Measurements from ENCODE around the gene SPINDOC. TPM values are rescaled to one million over a fixed set of nuclear protein-coding genes. Genes with fewer than 3 reads are reported as not detected.
A peak's percentile ranks its signal among the peaks of the same experiment; 100 is the strongest.

The SPINDOC gene
- total RNA-seq, 1 donor from 2014 or later: 32.2 TPM

DNA sequence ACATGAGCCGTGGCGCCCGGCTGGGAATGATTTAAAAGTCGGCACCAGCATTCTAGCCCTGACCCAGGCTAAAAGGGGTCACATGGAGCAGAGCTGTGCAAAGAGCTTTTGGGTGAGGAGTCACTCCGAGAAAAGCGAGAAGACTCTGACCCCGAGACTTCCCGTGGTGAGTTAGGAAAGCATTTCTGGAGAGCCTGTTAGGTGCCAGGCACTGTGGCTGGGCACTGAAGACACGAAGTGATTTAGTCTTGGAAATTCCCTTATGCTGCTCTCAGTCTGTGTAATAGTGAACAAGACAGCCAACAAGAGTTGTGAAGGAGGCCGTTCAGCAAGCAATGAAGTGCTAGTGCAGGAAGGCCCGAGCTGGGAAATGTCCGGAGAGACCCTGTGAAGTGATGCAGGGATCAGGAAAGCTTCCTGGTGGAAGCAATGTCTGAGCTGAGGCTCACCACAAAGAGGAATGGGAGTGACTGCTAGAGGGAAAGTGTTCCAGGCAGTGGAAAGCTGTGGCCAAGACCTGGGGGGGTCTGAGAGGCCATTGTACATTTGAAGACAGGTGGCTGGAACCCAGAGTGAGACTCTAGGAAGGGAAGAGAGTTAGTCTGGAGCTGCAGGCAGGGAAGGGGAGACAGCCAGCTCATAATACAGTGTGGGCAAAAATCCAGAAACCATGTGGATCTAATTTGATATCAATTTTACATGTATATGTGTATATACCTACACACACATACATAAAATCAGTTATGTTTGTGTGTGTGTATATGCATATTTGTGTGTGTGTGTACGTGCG, 57.3 kb downstream of the SPINDOC start:
- no peak for DNase-seq (ENCODE audit: low spot score)
- H3K4me3 Mint-ChIP-seq (ENCODE audit: unreplicated experiment): no peak overlapping the region
- no peaks in the 10 kb centered on the region for H3K27me3 Mint-ChIP-seq (ENCODE audit: low read depth)
- peaks cover 60% of the 10 kb centered on the region for H3K4me1 Mint-ChIP-seq (ENCODE audit: low read depth)
- peak overlapping the region; percentile 75 for H3K27ac Mint-ChIP-seq (ENCODE audit: unreplicated experiment)
- TF ChIP-seq, protein P1, sequence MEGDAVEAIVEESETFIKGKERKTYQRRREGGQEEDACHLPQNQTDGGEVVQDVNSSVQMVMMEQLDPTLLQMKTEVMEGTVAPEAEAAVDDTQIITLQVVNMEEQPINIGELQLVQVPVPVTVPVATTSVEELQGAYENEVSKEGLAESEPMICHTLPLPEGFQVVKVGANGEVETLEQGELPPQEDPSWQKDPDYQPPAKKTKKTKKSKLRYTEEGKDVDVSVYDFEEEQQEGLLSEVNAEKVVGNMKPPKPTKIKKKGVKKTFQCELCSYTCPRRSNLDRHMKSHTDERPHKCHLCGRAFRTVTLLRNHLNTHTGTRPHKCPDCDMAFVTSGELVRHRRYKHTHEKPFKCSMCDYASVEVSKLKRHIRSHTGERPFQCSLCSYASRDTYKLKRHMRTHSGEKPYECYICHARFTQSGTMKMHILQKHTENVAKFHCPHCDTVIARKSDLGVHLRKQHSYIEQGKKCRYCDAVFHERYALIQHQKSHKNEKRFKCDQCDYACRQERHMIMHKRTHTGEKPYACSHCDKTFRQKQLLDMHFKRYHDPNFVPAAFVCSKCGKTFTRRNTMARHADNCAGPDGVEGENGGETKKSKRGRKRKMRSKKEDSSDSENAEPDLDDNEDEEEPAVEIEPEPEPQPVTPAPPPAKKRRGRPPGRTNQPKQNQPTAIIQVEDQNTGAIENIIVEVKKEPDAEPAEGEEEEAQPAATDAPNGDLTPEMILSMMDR (IDR thresholded peaks at IDR 0.05): no peak
- no peaks in the 10 kb centered on the region for H3K9me3 Mint-ChIP-seq (ENCODE audit: low read depth)
- peaks cover 1% of the 10 kb centered on the region for H3K36me3 Mint-ChIP-seq (ENCODE audit: low read depth)

DNA sequence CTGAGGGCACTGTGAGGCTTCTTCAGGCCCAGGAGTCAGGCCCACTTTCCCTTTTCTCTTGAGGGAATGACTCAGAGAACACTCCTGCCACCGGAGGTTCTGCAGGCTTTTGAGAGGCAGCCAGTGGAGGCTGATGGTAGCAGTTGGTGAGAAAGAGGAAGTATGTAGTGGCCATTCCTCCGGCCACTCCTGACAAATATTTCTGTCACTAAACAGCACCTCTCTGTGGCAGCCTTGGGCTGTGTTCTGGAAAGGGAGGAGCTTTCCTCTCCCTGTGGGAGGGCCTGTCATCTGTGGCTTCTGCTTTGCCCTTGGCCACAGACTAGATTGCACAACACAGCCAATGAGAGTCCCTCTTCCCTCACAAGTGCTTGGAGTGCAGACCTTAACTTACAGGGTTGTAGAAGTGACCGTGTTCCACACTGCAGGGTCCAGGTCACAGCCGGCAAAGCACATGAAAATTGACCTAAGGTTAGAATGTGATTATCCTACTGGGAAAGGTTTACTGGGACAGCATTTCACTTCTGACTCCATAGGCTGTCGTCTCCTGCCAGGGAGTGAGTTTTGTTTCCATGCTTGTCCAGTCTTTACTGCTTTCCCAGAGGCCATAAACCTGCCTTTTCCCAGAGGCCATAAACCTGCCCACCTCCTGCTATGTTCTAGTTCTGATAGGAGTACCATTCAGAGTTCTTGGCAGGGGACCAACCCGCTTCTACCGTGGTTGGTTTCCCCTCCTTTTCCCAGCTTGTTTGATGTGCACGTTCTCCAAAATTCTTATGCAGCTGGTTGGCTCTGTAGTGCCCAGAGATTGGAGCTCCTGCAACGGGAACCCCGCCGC, 58.9 kb downstream of the SPINDOC start:
- TF ChIP-seq, protein P1 (IDR thresholded peaks at IDR 0.05): peak; percentile 76
- no peak overlapping the region for H3K4me3 Mint-ChIP-seq (ENCODE audit: unreplicated experiment)
- H3K27me3 Mint-ChIP-seq (ENCODE audit: low read depth): no peaks in the 10 kb centered on the region
- peaks cover 50% of the 10 kb centered on the region for H3K4me1 Mint-ChIP-seq (ENCODE audit: low read depth)
- peaks cover 1% of the 10 kb centered on the region for H3K36me3 Mint-ChIP-seq (ENCODE audit: low read depth)
- H3K27ac Mint-ChIP-seq (ENCODE audit: unreplicated experiment): peak overlapping the region; percentile 87
- no peaks in the 10 kb centered on the region for H3K9me3 Mint-ChIP-seq (ENCODE audit: low read depth)
- no peak for DNase-seq (ENCODE audit: low spot score)

DNA sequence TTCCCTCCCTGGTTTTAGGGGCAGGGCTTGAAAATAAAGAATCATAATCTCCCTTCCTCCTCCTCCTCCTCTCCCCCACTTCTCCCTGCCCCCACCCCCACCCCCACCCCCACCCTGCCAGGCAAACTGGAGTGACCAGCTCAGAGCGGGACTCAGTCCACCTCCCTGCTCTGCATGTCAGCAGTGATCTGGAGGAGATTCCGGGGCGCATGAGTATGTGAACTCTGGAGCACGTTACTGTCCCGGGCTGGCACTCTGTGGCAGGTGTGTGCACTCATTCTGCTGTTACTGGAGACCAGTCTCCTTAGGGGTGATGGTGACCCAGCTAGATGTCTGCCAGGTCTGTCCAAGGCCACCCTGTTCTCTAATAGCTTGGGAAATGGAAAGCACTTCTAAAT, 59.5 kb downstream of the SPINDOC start:
- DNase-seq (ENCODE audit: low spot score): no peak
- peak overlapping the region; percentile 87 for H3K27ac Mint-ChIP-seq (ENCODE audit: unreplicated experiment)
- no peak overlapping the region for H3K4me3 Mint-ChIP-seq (ENCODE audit: unreplicated experiment)
- H3K9me3 Mint-ChIP-seq (ENCODE audit: low read depth): no peaks in the 10 kb centered on the region
- peaks cover 1% of the 10 kb centered on the region for H3K36me3 Mint-ChIP-seq (ENCODE audit: low read depth)
- peaks cover 50% of the 10 kb centered on the region for H3K4me1 Mint-ChIP-seq (ENCODE audit: low read depth)
- TF ChIP-seq, protein P1 (IDR thresholded peaks at IDR 0.05): no peak
- H3K27me3 Mint-ChIP-seq (ENCODE audit: low read depth): no peaks in the 10 kb centered on the region

DNA sequence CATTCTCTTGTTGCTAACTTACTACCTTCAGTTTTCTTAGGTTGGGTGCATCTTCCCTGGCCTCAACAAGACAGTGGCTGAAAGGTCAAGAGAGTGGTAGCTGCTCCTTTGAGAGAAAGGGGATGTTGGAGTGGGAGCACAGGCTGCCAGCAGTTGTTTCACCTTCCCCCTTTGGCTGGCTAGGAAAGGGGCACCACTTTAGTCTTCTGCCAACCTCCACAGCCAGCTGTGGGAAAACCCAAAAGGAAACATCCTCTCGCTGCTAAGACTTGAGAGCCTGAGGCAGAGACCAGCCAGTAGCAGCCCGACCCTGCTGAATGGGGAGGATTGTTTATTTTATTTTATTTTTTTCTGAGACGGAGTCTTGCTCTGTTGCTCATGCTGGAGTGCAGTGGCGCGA, 60.1 kb downstream of the SPINDOC start:
- H3K9me3 Mint-ChIP-seq (ENCODE audit: low read depth): no peaks in the 10 kb centered on the region
- no peak overlapping the region for H3K4me3 Mint-ChIP-seq (ENCODE audit: unreplicated experiment)
- no peaks in the 10 kb centered on the region for H3K27me3 Mint-ChIP-seq (ENCODE audit: low read depth)
- peaks cover under 1% of the 10 kb centered on the region for H3K36me3 Mint-ChIP-seq (ENCODE audit: low read depth)
- H3K27ac Mint-ChIP-seq (ENCODE audit: unreplicated experiment): peak overlapping the region; percentile 63
- peaks cover 51% of the 10 kb centered on the region for H3K4me1 Mint-ChIP-seq (ENCODE audit: low read depth)
- no peak for DNase-seq (ENCODE audit: low spot score)
- TF ChIP-seq, protein P1 (IDR thresholded peaks at IDR 0.05): no peak

DNA sequence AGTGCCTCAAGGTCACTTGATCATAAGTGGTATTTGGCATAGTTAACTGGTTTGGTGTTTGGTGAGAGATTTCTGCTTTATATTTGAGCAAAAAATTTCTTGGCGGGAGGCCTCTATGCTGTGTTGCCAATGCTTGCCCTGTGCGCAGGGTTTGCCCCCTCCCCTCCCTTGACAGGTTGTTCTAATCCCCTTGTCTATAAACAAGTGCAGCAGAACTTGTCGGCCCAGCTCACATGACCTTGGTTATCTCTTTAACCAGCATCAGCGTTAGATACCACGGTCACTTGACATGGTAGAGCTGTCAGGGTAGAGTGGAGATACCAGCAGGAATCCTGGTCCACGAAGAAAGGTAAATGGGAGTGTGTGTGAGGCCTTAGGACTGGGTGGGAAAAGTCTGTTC, 61.3 kb downstream of the SPINDOC start:
- Mint-ChIP-seq H3K4me1 (ENCODE audit: low read depth) (peaks cover 53% of the 10 kb centered on the region), H3K4me3 (ENCODE audit: unreplicated experiment) (no peak overlapping the region), H3K9me3 (ENCODE audit: low read depth) (no peaks in the 10 kb centered on the region), H3K27ac (ENCODE audit: unreplicated experiment) (no peak overlapping the region), H3K36me3 (ENCODE audit: low read depth) (no peaks in the 10 kb centered on the region), H3K27me3 (ENCODE audit: low read depth) (no peaks in the 10 kb centered on the region)
- TF ChIP-seq, protein P1 (IDR thresholded peaks at IDR 0.05): no peak
- no peak for DNase-seq (ENCODE audit: low spot score)
